GM12878 (cell line): Measurements from ENCODE around the gene ANO1. TPM values are rescaled to one million over a fixed set of nuclear protein-coding genes. Genes with fewer than 3 reads are reported as not detected.

Experiments
- ATAC-seq: fragments of 200-7000 bp; cut with Tn5 transposase; 3 replicates; pipeline ENCODE4 v1.9.1; 2020; ENCODE audit warnings: mild to moderate bottlenecking, moderate library complexity
- BruUV-seq: library from RNA; stranded (reverse); fragments of 400-500 nt; replicated peaks from 2 replicates; lab custom pipeline; 2021; lab: Mats Ljungman, UMichigan
- CTCF ChIA-PET: fragments of 300-600 bp; sonication (Branson Sonifier 250); formaldehyde crosslinking; extraction: SDS; loops from one replicate; lab custom pipeline; 2021; ENCODE audit warnings: inconsistent platforms; lab: Yijun Ruan, JAX
- POLR2A ChIA-PET: fragments of 350-600 bp; formaldehyde crosslinking; extraction: SDS; loops from one replicate; lab custom pipeline; 2021; ENCODE audit warnings: inconsistent platforms; lab: Charles Lee
- RAD21 ChIA-PET: fragments of 300-600 bp; sonication (Branson Sonifier 250); formaldehyde crosslinking; loops from one replicate; lab custom pipeline; 2023; ENCODE audit warnings: antibody characterized with exemption; ENCODE audit not compliant: unreplicated experiment; lab: Charles Lee
- SMC1A ChIA-PET: fragments of 300-600 bp; sonication (Branson Sonifier 250); formaldehyde crosslinking; loops from one replicate; lab custom pipeline; 2023; ENCODE audit not compliant: unreplicated experiment, uncharacterized antibody; lab: Charles Lee
- DNase-seq: peaks from one replicate; pipeline ENCODE4 v3.0.0-alpha.2; 2011; ENCODE audit warnings: low read depth, low spot score
- FAIRE-seq: peaks from 3 replicates; lab custom pipeline; 2011; peaks lifted over from hg19 to GRCh38; lab: Jason Lieb, UNC
- H2AFZ ChIP-seq: 2 replicates; pipeline ENCODE4 v1.6.0; 2011; ENCODE audit warnings: low read depth, low read length, control low read depth; ENCODE audit not compliant: control insufficient read depth
- H3K27ac ChIP-seq: 2 replicates; pipeline ENCODE4 v1.5.1; 2011; ENCODE audit warnings: control low read depth; ENCODE audit not compliant: control insufficient read depth, insufficient read depth
- H3K27me3 ChIP-seq, 2 experiments: replicated peaks in 1 of 2; 2 replicates each; pipeline versions ENCODE4 v1.6.0 to v1.6.1; 2011; ENCODE audit warnings: low read length in 1 of 2; ENCODE audit not compliant: control insufficient read depth in 2 of 2, insufficient read depth in 2 of 2
- H3K36me3 ChIP-seq, 2 experiments: 2 replicates each; pipeline ENCODE4 v1.5.1; 2011; ENCODE audit warnings: low read length in 1 of 2; ENCODE audit not compliant: control insufficient read depth in 2 of 2, insufficient read depth in 2 of 2
- H3K4me1 ChIP-seq: 2 replicates; pipeline ENCODE4 v1.6.1; 2011; ENCODE audit warnings: mild to moderate bottlenecking, low read length, moderate library complexity, mixed read lengths; ENCODE audit not compliant: control insufficient read depth, insufficient read depth
- H3K4me2 ChIP-seq: 2 replicates; pipeline ENCODE4 v1.6.0; 2011; ENCODE audit warnings: control low read depth; ENCODE audit not compliant: control insufficient read depth, insufficient read depth
- H3K4me3 ChIP-seq: fragments of 200-600 bp; sonication (generic); 2 replicates; pipeline ENCODE4 v1.5.1; 2016
- H3K79me2 ChIP-seq: 2 replicates; pipeline ENCODE4 v1.6.0; 2011; ENCODE audit warnings: low read length; ENCODE audit not compliant: control insufficient read depth, insufficient read depth
- H3K9ac ChIP-seq: 2 replicates; pipeline ENCODE4 v1.8.0; 2011; ENCODE audit warnings: low read length, control low read depth, mixed read lengths; ENCODE audit not compliant: control insufficient read depth, insufficient read depth
- H3K9me3 ChIP-seq: replicated peaks from 3 replicates; pipeline ENCODE4 v1.5.1; 2011; ENCODE audit warnings: mild to moderate bottlenecking, low read length; ENCODE audit not compliant: control insufficient read depth, insufficient read depth
- H4K20me1 ChIP-seq: 2 replicates; pipeline ENCODE4 v1.6.0; 2011; ENCODE audit not compliant: control insufficient read depth, insufficient read depth
- BHLHE40 ChIP-seq, 2 experiments: fragments of 450-650 bp in 1 of 2; IDR thresholded peaks; 2 replicates each; pipeline ENCODE4 v1.6.1; 2011 to 2017; ENCODE audit warnings: low read depth in 2 of 2, borderline replicate concordance in 1 of 2, improper control_type of control experiment in 1 of 2, low read length in 1 of 2, mild to moderate bottlenecking in 1 of 2
- CEBPB ChIP-seq, 2 experiments: fragments of 150-350 bp in 1 of 2; IDR thresholded peaks; 2 replicates each; pipeline ENCODE4 v1.6.1; 2012 to 2014; ENCODE audit warnings: low read depth in 2 of 2, low read length in 2 of 2, borderline replicate concordance in 1 of 2, inconsistent platforms in 1 of 2
- CREM ChIP-seq: IDR thresholded peaks from 2 replicates; pipeline ENCODE4 v1.6.1; 2014; ENCODE audit warnings: antibody characterized with exemption, low read depth
- GABPA ChIP-seq: IDR thresholded peaks from 2 replicates; pipeline ENCODE4 v1.6.1; 2014; ENCODE audit warnings: antibody characterized with exemption, low read depth, mild to moderate bottlenecking, inconsistent platforms
- NR2C2 ChIP-seq: IDR thresholded peaks from 2 replicates; pipeline ENCODE4 v1.6.1; 2011; ENCODE audit warnings: borderline replicate concordance, low read depth; ENCODE audit not compliant: control insufficient read depth, insufficient read length
- PBX3 ChIP-seq: IDR thresholded peaks from 2 replicates; pipeline ENCODE4 v1.6.1; 2011; ENCODE audit warnings: mild to moderate bottlenecking, low read depth, low read length, moderate library complexity; ENCODE audit not compliant: insufficient replicate concordance
- POLR2A ChIP-seq: IDR thresholded peaks from 2 replicates; pipeline ENCODE4 v1.6.1; 2011; ENCODE audit warnings: low read depth, mild to moderate bottlenecking, low read length
- POLR2AphosphoS2 ChIP-seq: IDR thresholded peaks from 2 replicates; pipeline ENCODE4 v1.6.1; 2011; ENCODE audit warnings: low read depth, mild to moderate bottlenecking, low read length, improper control_type of control experiment, moderate library complexity
- PRDM15 ChIP-seq: fragments of 450-650 bp; formaldehyde crosslinking; IDR thresholded peaks from 2 replicates; pipeline ENCODE4 v1.4.0; 2020; ENCODE audit warnings: mild to moderate bottlenecking, moderate library complexity
- RAD21 ChIP-seq: IDR thresholded peaks from 2 replicates; pipeline ENCODE4 v1.6.1; 2011; ENCODE audit warnings: mild to moderate bottlenecking, low read depth, low read length, moderate library complexity; ENCODE audit not compliant: insufficient read depth
- ZBED1 ChIP-seq: IDR thresholded peaks from 2 replicates; pipeline ENCODE4 v1.6.1; 2016; ENCODE audit warnings: borderline replicate concordance
- ZNF622 ChIP-seq: fragments of 450-650 bp; IDR thresholded peaks from 2 replicates; pipeline ENCODE4 v1.6.1; 2017; ENCODE audit warnings: mild to moderate bottlenecking, inconsistent platforms
- ZZZ3 ChIP-seq: IDR thresholded peaks from 2 replicates; pipeline ENCODE4 v1.6.1; 2011; ENCODE audit warnings: low read depth; ENCODE audit not compliant: control insufficient read depth, insufficient read length
- WGBS: methylation state at CpG from one replicate; pipeline ENCODE4 v1.1.6; 2016; ENCODE audit warnings: low lambda C conversion rate; ENCODE audit not compliant: insufficient replicate concordance, insufficient coverage; ENCODE audit errors: missing lambda C conversion rate; 5-methylcytosine and 5-hydroxymethylcytosine counted together
- in situ Hi-C: fragments of 300-500 bp; cut with MboI; formaldehyde crosslinking; loops from 9 replicates; pipeline ENCODE4 v1.14.3; 2018; ENCODE audit warnings: mixed read lengths
- intact Hi-C: fragments of 100-400 bp; cut with micrococcal nuclease; formaldehyde crosslinking; loops from one replicate; pipeline ENCODE4 v1.14.2; 2022; ENCODE audit not compliant: unreplicated experiment
- polyA plus RNA-seq, 11 experiments: library from polyadenylated mRNA; depleted of rRNA in 4 of 11; unstranded in 6 of 11; stranded (reverse) in 5 of 11; fragments of >200 nt; fragmentation: Nextera tagmentation in 4 of 11; fragmentation: Illumina TruSeq in 1 of 11; extraction: Ambion mirVana in 4 of 11; extraction: Trizol in 1 of 11; gene quantifications; 1 replicate in 1 of 11; 2 replicates in 10 of 11; pipeline versions ENCODE4 v1.2.1 to v1.2.3, GENCODE V29; 2011 to 2016; ENCODE audit warnings: inconsistent platforms in 2 of 11, missing spikeins in 2 of 11, low read depth in 1 of 11
- total RNA-seq, 4 experiments: library from RNA; depleted of rRNA in 3 of 4; stranded (reverse); fragments of >200 nt in 3 of 4; fragmentation: Illumina TruSeq in 1 of 4; extraction: Trizol in 1 of 4; gene quantifications; 2 replicates each; pipeline versions ENCODE4 v1.2.1 to v1.2.3, GENCODE V29; 2013 to 2021

Gene ANO1
- total and polyA plus RNA-seq, 10 of the 15 experiments (the other 5 are each of a cell fraction or from before 2014, with no cell fraction given): 0.01 to 0.38 (median 0.06) TPM; not detected in 7

- no peaks in the 10 kb centered on the region for H3K9me3 ChIP-seq
- H3K79me2 ChIP-seq: no peaks in the 10 kb centered on the region
- H4K20me1 ChIP-seq: no peaks in the 10 kb centered on the region
- in situ Hi-C loops: no loop called here
- intact Hi-C loops: no loop called here
- no peak overlapping the region for H3K9ac ChIP-seq
- RAD21 ChIA-PET: no interaction called here
- ATAC-seq: no peak
- no peak overlapping the region for H2AFZ ChIP-seq
- BruUV-seq: no TSS peak
- 29% methylated on average over 22 of the region's 24 CpGs for WGBS
- POLR2A ChIA-PET: no interaction called here
- CTCF ChIA-PET: no interaction called here
- peaks cover 0 to 9% of the 10 kb centered on the region in 2 experiments; a peak in 2 of 4 replicates for H3K27me3 ChIP-seq
- FAIRE-seq: no peak
- SMC1A ChIA-PET: no interaction called here
- H3K36me3 ChIP-seq: no peaks in the 10 kb centered on the region
- H3K4me3 ChIP-seq: no peak overlapping the region
- H3K4me2 ChIP-seq: no peak overlapping the region
- TF ChIP-seq CEBPB (IDR thresholded peaks at IDR 0.05; ENCODE audit: borderline replicate concordance in 1 of 2, low read depth in 2 of 2, low read length in 2 of 2): no peak
- TF ChIP-seq ZBED1: no peak
- TF ChIP-seq ZNF622: no peak
- TF ChIP-seq RAD21: no peak
- no peak for TF ChIP-seq BHLHE40 (IDR thresholded peaks at IDR 0.05; ENCODE audit: borderline replicate concordance in 1 of 2, low read depth in 2 of 2, low read length in 1 of 2)
- no peak for TF ChIP-seq POLR2AphosphoS2
- no peak for DNase-seq
- H3K27ac ChIP-seq: no peak overlapping the region
- no peaks in the 10 kb centered on the region for H3K4me1 ChIP-seq
These were observed 27.8 kb downstream of the ANO1 start for GRCh38 chr11:70105755-70106571.

- Histone ChIP-seq H4K20me1 (no peaks in the 10 kb centered on the region), H3K27ac (no peak overlapping the region), H3K4me3 (no peak overlapping the region), H3K79me2 (no peaks in the 10 kb centered on the region), H3K27me3 (peaks cover 0 to 9% of the 10 kb centered on the region in 2 experiments; a peak in 2 of 4 replicates), H3K36me3 (no peaks in the 10 kb centered on the region), H3K4me1 (no peaks in the 10 kb centered on the region), H2AFZ (no peak overlapping the region), H3K9ac (no peak overlapping the region), H3K9me3 (no peaks in the 10 kb centered on the region), H3K4me2 (no peak overlapping the region)
- 15% methylated on average over 5 of the region's 5 CpGs for WGBS
- no TSS peak for BruUV-seq
- ChIA-PET POLR2A (no interaction called here), RAD21 (no interaction called here), SMC1A (no interaction called here), CTCF (no interaction called here)
- in situ Hi-C loops: no loop called here
- no peak for DNase-seq
- ATAC-seq: no peak
- FAIRE-seq: no peak
- intact Hi-C loops: no loop called here
- TF ChIP-seq PRDM15 (CRISPR knock-in tag) (no peak), GABPA (no peak), PBX3 (no peak), ZZZ3 (no peak), CREM (no peak), NR2C2 (no peak), POLR2A (no peak)
These were observed 28.6 kb downstream of the ANO1 start for GRCh38 chr11:70106757-70107156.
